Panc1 (cell line): Measurements from ENCODE around the gene PHLPP1. TPM values are rescaled to one million over a fixed set of nuclear protein-coding genes. Genes with fewer than 3 reads are reported as not detected.

Source experiments
- ATAC-seq: fragments of 200-7000 bp; cut with Tn5 transposase; 2 replicates; pipeline ENCODE4 v1.9.1; 2020; ENCODE audit warnings: mild to moderate bottlenecking, moderate library complexity
- BruUV-seq: library from RNA; stranded (reverse); fragments of 400-500 nt; replicated peaks from 2 replicates; lab custom pipeline; 2021; lab: Mats Ljungman, UMichigan
- CTCF ChIA-PET: fragments of 300-600 bp; sonication (Branson Sonifier 250); formaldehyde crosslinking; loops from one replicate; lab custom pipeline; 2022; ENCODE audit warnings: antibody characterized with exemption; lab: Charles Lee
- POLR2A ChIA-PET: fragments of 300-600 bp; sonication (Branson Sonifier 250); formaldehyde crosslinking; loops from one replicate; lab custom pipeline; 2022; ENCODE audit warnings: antibody characterized with exemption; lab: Charles Lee
- DNase-seq: peaks from one replicate; pipeline ENCODE4 v3.0.0-alpha.2; 2010; ENCODE audit warnings: low read depth, low spot score
- H3K27ac ChIP-seq: 2 replicates; pipeline ENCODE4 v1.5.1; 2011; ENCODE audit warnings: mild to moderate bottlenecking, low read length, inconsistent platforms
- H3K27me3 ChIP-seq: fragments of 200-500 bp; sonication (Bioruptor generic); 2 replicates; pipeline ENCODE4 v1.6.0; 2014; ENCODE audit warnings: low read length, inconsistent platforms; ENCODE audit not compliant: control insufficient read depth, insufficient read depth
- H3K36me3 ChIP-seq: fragments of 200-500 bp; sonication (Bioruptor generic); 2 replicates; pipeline ENCODE4 v1.5.1; 2014; ENCODE audit warnings: inconsistent platforms, mild to moderate bottlenecking, low read length, moderate library complexity; ENCODE audit not compliant: control insufficient read depth, insufficient read depth
- H3K4me1 ChIP-seq: 2 replicates; pipeline ENCODE4 v1.5.1; 2011; ENCODE audit warnings: inconsistent platforms, mild to moderate bottlenecking, low read length, moderate library complexity; ENCODE audit not compliant: control insufficient read depth, insufficient read depth
- H3K4me3 ChIP-seq, 2 experiments: 2 replicates each; pipeline ENCODE4 v1.5.1; 2011 to 2012; ENCODE audit warnings: low read depth in 2 of 2, low read length in 2 of 2, mild to moderate bottlenecking in 2 of 2, inconsistent platforms in 1 of 2, moderate library complexity in 1 of 2
- H3K9me3 ChIP-seq: fragments of 200-500 bp; sonication (Bioruptor generic); 2 replicates; pipeline ENCODE4 v1.5.1; 2014; ENCODE audit warnings: low read depth, mild to moderate bottlenecking, inconsistent platforms, low read length, moderate library complexity; ENCODE audit not compliant: control insufficient read depth, insufficient read depth
- POLR2AphosphoS5 ChIP-seq: IDR thresholded peaks from 2 replicates; pipeline ENCODE4 v1.6.1; 2012; ENCODE audit warnings: mild to moderate bottlenecking, low read depth, low read length, moderate library complexity
- REST ChIP-seq, 2 experiments: IDR thresholded peaks; 2 replicates each; pipeline ENCODE4 v1.6.1; 2011 to 2012; ENCODE audit warnings: low read depth in 2 of 2, control low read depth in 1 of 2, low read length in 1 of 2, mild to moderate bottlenecking in 1 of 2, moderate library complexity in 1 of 2; ENCODE audit not compliant: insufficient read depth in 1 of 2
- SIN3A ChIP-seq: IDR thresholded peaks from 2 replicates; pipeline ENCODE4 v1.6.1; 2012; ENCODE audit warnings: low read depth, mild to moderate bottlenecking, low read length, moderate library complexity, borderline replicate concordance; ENCODE audit not compliant: insufficient read depth
- TCF7L2 ChIP-seq: IDR thresholded peaks from 2 replicates; pipeline ENCODE4 v1.6.1; 2011; ENCODE audit warnings: mild to moderate bottlenecking, low read depth, low read length, inconsistent platforms
- in situ Hi-C: cut with HindIII; loops from 2 replicates; pipeline ENCODE4 v1.10.0; 2016; ENCODE audit warnings: low sequenced_read_pairs, low pct_unique_long_range_greater_than_20kb
- intact Hi-C: fragments of 100-400 bp; cut with micrococcal nuclease; formaldehyde crosslinking; loops from one replicate; pipeline ENCODE4 v1.10.0; 2022; ENCODE audit not compliant: unreplicated experiment
- total RNA-seq: library from RNA; stranded (reverse); gene quantifications from one replicate; pipeline ENCODE4 v1.2.1, GENCODE V29; 2021; ENCODE audit not compliant: unreplicated experiment
- TF ChIP-seq, protein P1 (sequence below): fragments of 450-650 bp; IDR thresholded peaks from 2 replicates; pipeline ENCODE4 v1.5.1; 2017; ENCODE audit warnings: mild to moderate bottlenecking

PHLPP1 gene
- total RNA-seq, 1 experiment from 2014 or later, result 6.3 TPM

- Histone ChIP-seq H3K9me3 (no peaks in the 10 kb centered on the region), H3K4me1 (no peaks in the 10 kb centered on the region), H3K27ac (no peak overlapping the region), H3K4me3 (no peak overlapping the region), H3K27me3 (no peaks in the 10 kb centered on the region), H3K36me3 (no peaks in the 10 kb centered on the region)
- no TSS peak for BruUV-seq
- intact Hi-C loops (no loop called here), in situ Hi-C loops (no loop called here)
- DNase-seq (no peak), ATAC-seq (no peak)
- CTCF ChIA-PET, result no interaction called here
- no peak for TF ChIP-seq POLR2AphosphoS5
- TF ChIP-seq, protein P1, sequence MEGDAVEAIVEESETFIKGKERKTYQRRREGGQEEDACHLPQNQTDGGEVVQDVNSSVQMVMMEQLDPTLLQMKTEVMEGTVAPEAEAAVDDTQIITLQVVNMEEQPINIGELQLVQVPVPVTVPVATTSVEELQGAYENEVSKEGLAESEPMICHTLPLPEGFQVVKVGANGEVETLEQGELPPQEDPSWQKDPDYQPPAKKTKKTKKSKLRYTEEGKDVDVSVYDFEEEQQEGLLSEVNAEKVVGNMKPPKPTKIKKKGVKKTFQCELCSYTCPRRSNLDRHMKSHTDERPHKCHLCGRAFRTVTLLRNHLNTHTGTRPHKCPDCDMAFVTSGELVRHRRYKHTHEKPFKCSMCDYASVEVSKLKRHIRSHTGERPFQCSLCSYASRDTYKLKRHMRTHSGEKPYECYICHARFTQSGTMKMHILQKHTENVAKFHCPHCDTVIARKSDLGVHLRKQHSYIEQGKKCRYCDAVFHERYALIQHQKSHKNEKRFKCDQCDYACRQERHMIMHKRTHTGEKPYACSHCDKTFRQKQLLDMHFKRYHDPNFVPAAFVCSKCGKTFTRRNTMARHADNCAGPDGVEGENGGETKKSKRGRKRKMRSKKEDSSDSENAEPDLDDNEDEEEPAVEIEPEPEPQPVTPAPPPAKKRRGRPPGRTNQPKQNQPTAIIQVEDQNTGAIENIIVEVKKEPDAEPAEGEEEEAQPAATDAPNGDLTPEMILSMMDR, result no peak
- TF ChIP-seq REST (IDR thresholded peaks at IDR 0.05; ENCODE audit: insufficient read depth in 1 of 2, low read depth in 2 of 2, low read length in 1 of 2), result no peak
- no peak for TF ChIP-seq TCF7L2
- no peak for TF ChIP-seq SIN3A
- POLR2A ChIA-PET, result no interaction called here
These were observed 17.3 kb downstream of the PHLPP1 start for GRCh38 chr18:62732617-62733016.

DNA sequence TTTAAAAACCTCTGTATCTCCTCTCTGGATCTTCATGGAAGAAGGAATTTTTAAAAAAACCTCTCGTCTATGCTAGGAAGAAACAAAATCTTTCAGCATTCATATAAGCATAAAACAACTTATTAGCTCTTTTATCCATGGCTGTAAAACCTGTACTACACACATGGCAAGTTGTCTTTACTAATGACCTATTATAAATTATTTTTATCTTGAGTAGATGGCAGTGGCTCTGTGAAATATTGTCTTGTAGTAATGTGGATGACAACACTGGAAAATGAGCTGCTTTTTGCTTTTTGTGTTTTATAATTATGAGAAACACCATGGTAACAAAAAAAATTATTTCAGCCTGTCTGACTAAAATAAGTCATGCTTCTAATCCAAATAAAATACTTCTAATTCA lies 18.9 kb downstream of the PHLPP1 start:
- POLR2A ChIA-PET, result no interaction called here
- no TSS peak for BruUV-seq
- in situ Hi-C loops, result no loop called here
- ATAC-seq, result no peak
- CTCF ChIA-PET, result no interaction called here
- Histone ChIP-seq H3K4me1 (no peaks in the 10 kb centered on the region), H3K36me3 (no peaks in the 10 kb centered on the region), H3K4me3 (no peak overlapping the region), H3K27ac (no peak overlapping the region), H3K27me3 (no peaks in the 10 kb centered on the region), H3K9me3 (no peaks in the 10 kb centered on the region)
- DNase-seq, result no peak
- TF ChIP-seq POLR2AphosphoS5 (no peak), REST (IDR thresholded peaks at IDR 0.05; ENCODE audit: insufficient read depth in 1 of 2, low read depth in 2 of 2, low read length in 1 of 2) (no peak)
- TF ChIP-seq, protein P1, result no peak
- intact Hi-C loops, result no loop called here
